ENCODE measurements around the gene SMCO4.

The SMCO4 gene

GRCh38 chr11:93498641-93499040, 44.5 kb downstream of the SMCO4 start:
- no peak for DNase-seq

- no peak for DNase-seq
These were observed 45.0 kb downstream of the SMCO4 start for GRCh38 chr11:93498161-93498560.

- DNase-seq = no peak
These were observed 45.6 kb downstream of the SMCO4 start for GRCh38 chr11:93497596-93497995.

- no peak for DNase-seq
These were observed 48.8 kb downstream of the SMCO4 start for GRCh38 chr11:93494357-93494756.

- no peak for DNase-seq
These were observed 49.8 kb downstream of the SMCO4 start for GRCh38 chr11:93493252-93493897.

GRCh38 chr11:93492464-93493251, 50.5 kb downstream of the SMCO4 start:
- DNase-seq = no peak

GRCh38 chr11:93491973-93492372, 51.2 kb downstream of the SMCO4 start:
- no peak for DNase-seq

GRCh38 chr11:93490996-93491618, 52.1 kb downstream of the SMCO4 start:
- no peak for DNase-seq

GRCh38 chr11:93489841-93490240, 53.4 kb downstream of the SMCO4 start:
- DNase-seq = no peak

GRCh38 chr11:93487032-93487483, 56.1 kb downstream of the SMCO4 start:
- no peak for DNase-seq

- no peak for DNase-seq
These were observed 57.2 kb downstream of the SMCO4 start for GRCh38 chr11:93485983-93486382.

GRCh38 chr11:93484716-93485115, 58.5 kb downstream of the SMCO4 start:
- DNase-seq = no peak

GRCh38 chr11:93482556-93482955, 60.6 kb downstream of the SMCO4 start:
- DNase-seq = no peak

GRCh38 chr11:93481696-93482095, 61.5 kb downstream of the SMCO4 start:
- DNase-seq = no peak

- DNase-seq = no peak
These were observed 61.9 kb downstream of the SMCO4 start for GRCh38 chr11:93481279-93481678.

GRCh38 chr11:93480756-93481155, 62.4 kb downstream of the SMCO4 start:
- no peak for DNase-seq

- DNase-seq = no peak
These were observed 62.9 kb downstream of the SMCO4 start for GRCh38 chr11:93480256-93480655.

GRCh38 chr11:93478841-93479240, 64.3 kb downstream of the SMCO4 start:
- DNase-seq = no peak

GRCh38 chr11:93477684-93478234, 65.4 kb downstream of the SMCO4 start:
- no peak for DNase-seq

GRCh38 chr11:93476796-93477195, 66.4 kb downstream of the SMCO4 start:
- DNase-seq = peak; percentile 5

- DNase-seq = no peak
These were observed 69.1 kb downstream of the SMCO4 start for GRCh38 chr11:93474123-93474522.

- no peak for DNase-seq
These were observed 74.9 kb downstream of the SMCO4 start for GRCh38 chr11:93468290-93468689.

GRCh38 chr11:93467054-93467453, 76.1 kb downstream of the SMCO4 start:
- no peak for DNase-seq
